ENCODE results near the gene ADGRA1. TPM values are rescaled to one million over a fixed set of nuclear protein-coding genes. Genes with fewer than 3 reads are reported as not detected.

Gene ADGRA1
- total RNA-seq: under 1 TPM in 1 of 4 donors, not detected in 3; 0.13 TPM

- H3K27me3 ChIP-seq: peaks cover 94% of the 10 kb centered on the region
- no peak within 1 kb of the TSS for H3K27ac ChIP-seq
- no peaks in the 10 kb centered on the region for H3K9me3 ChIP-seq
- WGBS, 2 donors (ENCODE audit: low coverage in 1 of 2): no CpG with 5 or more reads among the region's 72 CpGs
- H3K4me3 ChIP-seq: peak within 1 kb of the TSS in 1 of 2 donors; percentile 37
- H3K4me1 ChIP-seq: peaks cover 0 to 17% (median 0%) of the 10 kb centered on the region in 3 donors
- H3K36me3 ChIP-seq: no peaks in the 10 kb centered on the region
- TF ChIP-seq POLR2A (IDR thresholded peaks at IDR 0.05): no peak
- ATAC-seq: no peak
Measured at GRCh38 chr10:133087679-133088178, at the start of gene ADGRA1. Gene ADGRA1 (plus strand): TSS chr10:133087924. CDS start chr10:133088910, 986 bp downstream.

- Histone ChIP-seq H3K9me3 (no peaks in the 10 kb centered on the region), H3K27me3 (peaks cover 60% of the 10 kb centered on the region), H3K36me3 (no peaks in the 10 kb centered on the region), H3K27ac (no peak overlapping the region), H3K4me3 (no peak overlapping the region), H3K4me1 (no peaks in the 10 kb centered on the region)
- 44 to 52% methylated on average over 4 to 9 of the region's 28 CpGs for WGBS, 2 donors (ENCODE audit: low coverage in 1 of 2)
- no peak for TF ChIP-seq POLR2AphosphoS5 (IDR thresholded peaks at IDR 0.05)
- no peak for TF ChIP-seq CTCF (IDR thresholded peaks at IDR 0.05)
- ATAC-seq: no peak
Measured at GRCh38 chr10:133038036-133038823, 49.5 kb upstream of the ADGRA1 start.

GRCh38 chr10:133039107-133039802 is 48.5 kb upstream of the ADGRA1 start:
- WGBS, 2 donors (ENCODE audit: low coverage in 1 of 2): no CpG with 5 or more reads among the region's 30 CpGs
- no peak for TF ChIP-seq CTCF (IDR thresholded peaks at IDR 0.05)
- no peak for TF ChIP-seq POLR2A (IDR thresholded peaks at IDR 0.05)
- no peak for TF ChIP-seq POLR2AphosphoS5 (IDR thresholded peaks at IDR 0.05)
- no peak for TF ChIP-seq EP300 (IDR thresholded peaks at IDR 0.05)
- Histone ChIP-seq H3K36me3 (no peaks in the 10 kb centered on the region), H3K4me1 (no peaks in the 10 kb centered on the region), H3K9me3 (no peaks in the 10 kb centered on the region), H3K27me3 (peaks cover 70% of the 10 kb centered on the region), H3K27ac (no peak overlapping the region), H3K4me3 (no peak overlapping the region)
- ATAC-seq: no peak

- H3K4me1 ChIP-seq: no peaks in the 10 kb centered on the region
- no peak for ATAC-seq
- H3K27ac ChIP-seq: no peak overlapping the region
- H3K27me3 ChIP-seq: peaks cover 76% of the 10 kb centered on the region
- 44% methylated on average over 6 of the region's 15 CpGs; no CpG with 5 or more reads in 1 of the 2 donors for WGBS, 2 donors (ENCODE audit: low coverage in 1 of 2)
- no peaks in the 10 kb centered on the region for H3K36me3 ChIP-seq
- TF ChIP-seq POLR2AphosphoS5 (IDR thresholded peaks at IDR 0.05) (no peak), POLR2A (IDR thresholded peaks at IDR 0.05) (no peak), EP300 (IDR thresholded peaks at IDR 0.05) (no peak), CTCF (IDR thresholded peaks at IDR 0.05) (no peak)
- no peak overlapping the region for H3K4me3 ChIP-seq
- no peaks in the 10 kb centered on the region for H3K9me3 ChIP-seq
Measured at GRCh38 chr10:133039803-133040165, 47.9 kb upstream of the ADGRA1 start.

GRCh38 chr10:133040198-133040597 is 47.5 kb upstream of the ADGRA1 start:
- no peaks in the 10 kb centered on the region for H3K4me1 ChIP-seq
- no peak for TF ChIP-seq POLR2A (IDR thresholded peaks at IDR 0.05)
- no peak for TF ChIP-seq POLR2AphosphoS5 (IDR thresholded peaks at IDR 0.05)
- TF ChIP-seq EP300 (IDR thresholded peaks at IDR 0.05): no peak
- no peak for TF ChIP-seq CTCF (IDR thresholded peaks at IDR 0.05)
- no peak for ATAC-seq
- H3K27me3 ChIP-seq: peaks cover 80% of the 10 kb centered on the region
- no peaks in the 10 kb centered on the region for H3K9me3 ChIP-seq
- WGBS, 2 donors (ENCODE audit: low coverage in 1 of 2): no CpG with 5 or more reads among the region's 13 CpGs
- H3K27ac ChIP-seq: no peak overlapping the region
- no peak overlapping the region for H3K4me3 ChIP-seq
- no peaks in the 10 kb centered on the region for H3K36me3 ChIP-seq
